GM12801 (cell line): ENCODE results near the gene ZNF70.

Experiments
- CTCF ChIP-seq: IDR thresholded peaks from one replicate; pipeline ENCODE4 v1.5.1; 2011; ENCODE audit warnings: control low read depth; ENCODE audit not compliant: insufficient read length; ENCODE audit errors: extremely low read depth

ZNF70 gene

GRCh38 chr22:23704062-23704461, 46.9 kb downstream of the ZNF70 start:
- TF ChIP-seq CTCF: no peak

GRCh38 chr22:23700706-23701105, 50.2 kb downstream of the ZNF70 start:
- TF ChIP-seq CTCF: no peak

GRCh38 chr22:23698673-23699235, 52.2 kb downstream of the ZNF70 start:
- no peak for TF ChIP-seq CTCF

- no peak for TF ChIP-seq CTCF
Measured at GRCh38 chr22:23698094-23698493, 52.8 kb downstream of the ZNF70 start.

GRCh38 chr22:23697031-23697970, 53.6 kb downstream of the ZNF70 start:
- no peak for TF ChIP-seq CTCF

- TF ChIP-seq CTCF: no peak
Measured at GRCh38 chr22:23696326-23696851, 54.5 kb downstream of the ZNF70 start.

GRCh38 chr22:23695571-23696325, 55.2 kb downstream of the ZNF70 start:
- no peak for TF ChIP-seq CTCF
